GM06990 (cell line): ENCODE measurements around the gene PWWP3B.
"Not testable (repeated sequence)": the region's sequence is repeated elsewhere in the genome, so short reads cannot be mapped to it uniquely, and the experiment has no call there.

Experiments used
- DNase-seq: peaks from one replicate; pipeline ENCODE4 v3.0.0-alpha.2; 2011; ENCODE audit not compliant: insufficient read length; ENCODE audit errors: extremely low read depth
- H3K27me3 ChIP-seq: replicated peaks from 2 replicates; pipeline ENCODE4 v1.6.0; 2011; ENCODE audit warnings: low read length; ENCODE audit not compliant: control insufficient read depth, insufficient read depth
- H3K36me3 ChIP-seq: 2 replicates; pipeline ENCODE4 v1.5.1; 2011; ENCODE audit warnings: low read length; ENCODE audit not compliant: control insufficient read depth, insufficient read depth
- H3K4me3 ChIP-seq: replicated peaks from 2 replicates; pipeline ENCODE4 v1.5.1; 2011; ENCODE audit warnings: low read depth, mild to moderate bottlenecking, control low read depth, low read length
- CTCF ChIP-seq: IDR thresholded peaks from 2 replicates; pipeline ENCODE4 v1.5.1; 2011; ENCODE audit warnings: low read length, control low read depth, mild to moderate bottlenecking, inconsistent platforms; ENCODE audit not compliant: insufficient read depth, poor library complexity, severe bottlenecking

PWWP3B gene

DNA sequence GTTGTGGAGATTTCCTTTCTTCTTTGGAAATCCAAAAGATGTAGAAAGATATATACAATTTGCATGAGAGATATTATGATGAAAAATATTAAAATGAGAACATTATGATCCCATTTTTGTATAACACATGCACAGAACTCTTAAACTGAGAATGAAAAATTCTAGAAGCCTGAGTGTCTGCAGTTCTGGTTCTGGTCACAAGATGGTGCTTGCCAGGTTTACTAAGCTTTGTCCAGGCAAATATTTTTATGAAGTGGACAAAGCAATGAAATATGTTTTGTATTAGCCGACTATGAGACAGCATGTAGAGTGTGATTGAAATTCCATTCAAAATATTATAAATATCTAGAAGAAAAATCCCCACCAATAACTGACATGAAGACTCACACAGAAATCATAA, 2.2 kb downstream of the PWWP3B start:
- Histone ChIP-seq H3K4me3 (no peak overlapping the region), H3K36me3 (no peaks in the 10 kb centered on the region), H3K27me3 (no peaks in the 10 kb centered on the region)
- TF ChIP-seq CTCF = peak; percentile 35
- DNase-seq = no peak

DNA sequence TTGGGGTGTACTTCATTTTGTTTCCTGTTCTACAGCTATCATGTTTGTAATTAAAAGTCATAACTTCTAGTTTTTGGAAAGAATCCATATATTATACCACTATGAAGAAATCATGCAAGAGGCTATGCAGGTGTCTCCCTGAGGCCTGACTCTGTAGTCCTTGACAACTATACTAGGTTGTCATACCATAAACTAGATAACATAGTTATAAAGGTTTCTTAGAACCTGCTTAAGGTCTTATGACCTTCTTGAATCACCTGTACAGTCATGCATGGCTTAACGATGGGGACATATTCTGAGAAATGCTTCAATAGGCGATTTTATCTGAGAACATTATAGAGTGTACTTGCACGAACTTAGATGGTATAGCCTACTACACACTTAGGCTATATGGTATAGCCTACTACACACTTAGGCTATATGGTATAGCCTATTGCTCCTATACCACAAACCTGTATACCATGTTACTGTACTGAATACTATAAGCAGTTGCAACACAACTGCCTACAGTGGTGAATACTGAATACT, 3.3 kb downstream of the PWWP3B start:
- TF ChIP-seq CTCF = no peak
- Histone ChIP-seq H3K36me3 (no peaks in the 10 kb centered on the region), H3K27me3 (no peaks in the 10 kb centered on the region), H3K4me3 (no peak overlapping the region)
- DNase-seq = no peak

DNA sequence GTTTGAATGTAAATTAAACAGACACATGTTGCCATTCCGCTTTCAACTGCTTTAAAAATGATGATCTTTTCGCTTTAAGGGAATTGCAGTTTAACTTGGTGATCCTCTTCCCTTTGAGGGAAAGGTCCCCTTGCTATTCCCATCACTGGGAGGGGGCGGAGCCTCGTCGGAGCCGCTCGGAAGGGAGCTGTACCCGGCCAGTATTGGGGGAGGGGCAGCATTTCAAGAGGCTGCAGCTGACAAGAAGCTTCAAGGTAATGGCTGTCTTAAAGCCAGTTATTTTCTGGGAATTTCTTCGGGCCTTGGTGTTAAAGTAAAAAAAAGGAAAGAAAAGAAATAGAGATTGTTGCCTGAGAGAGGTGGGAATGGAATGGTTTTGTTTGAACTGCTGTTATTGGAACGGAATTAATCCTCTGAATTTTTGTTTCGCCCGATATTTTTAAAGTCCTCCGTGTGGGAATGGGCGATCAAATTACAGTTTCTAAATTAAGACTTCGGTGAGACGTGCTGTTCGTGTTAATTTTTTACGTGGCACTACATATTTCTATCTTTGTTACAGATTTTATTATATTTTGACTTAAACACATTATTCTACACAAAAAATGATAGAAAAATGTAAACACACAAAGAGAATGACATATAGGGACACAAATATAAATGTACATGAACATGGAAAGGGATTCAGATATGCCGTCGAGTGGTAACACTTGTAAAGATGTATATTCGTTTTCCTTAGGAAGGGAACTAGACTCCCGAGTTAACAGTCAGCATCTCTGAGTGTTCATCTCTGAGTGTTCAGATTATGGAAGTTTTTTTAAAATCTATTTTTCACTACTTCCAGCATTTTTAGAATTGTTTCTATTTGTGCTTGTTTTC, 9.2 kb downstream of the PWWP3B start:
- no peak overlapping the region for H3K4me3 ChIP-seq

DNA sequence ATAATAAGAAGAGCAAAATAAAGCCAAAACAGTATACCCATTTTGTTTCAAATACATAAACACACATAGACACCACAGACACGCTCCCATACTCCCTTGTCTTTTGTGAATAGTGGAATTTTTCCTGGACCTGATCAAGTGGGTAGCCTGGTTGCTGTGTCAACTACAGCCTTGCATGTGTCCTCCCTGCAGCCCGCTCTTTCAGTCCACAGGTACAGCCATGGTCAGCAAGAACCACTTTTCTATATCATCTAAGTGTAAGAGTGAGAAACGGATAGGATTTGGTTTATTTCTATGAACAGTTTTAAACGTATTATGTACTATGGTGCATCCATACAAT, 9.8 kb downstream of the PWWP3B start:
- no peak overlapping the region for H3K4me3 ChIP-seq
- DNase-seq = no peak
- no peaks in the 10 kb centered on the region for H3K36me3 ChIP-seq
- TF ChIP-seq CTCF = no peak
- no peaks in the 10 kb centered on the region for H3K27me3 ChIP-seq

More for the DNA sequence above, 9.2 kb downstream of the PWWP3B start:
- no peak for TF ChIP-seq CTCF
- Histone ChIP-seq H3K36me3 (no peaks in the 10 kb centered on the region), H3K27me3 (no peaks in the 10 kb centered on the region)
- no peak for DNase-seq

- Histone ChIP-seq H3K4me3 (no peak overlapping the region), H3K36me3 (no peaks in the 10 kb centered on the region), H3K27me3 (no peaks in the 10 kb centered on the region)
- no peak for TF ChIP-seq CTCF
- DNase-seq = no peak
Observed at GRCh38 chrX:106178826-106179225, 10.7 kb downstream of the PWWP3B start.

GRCh38 chrX:106183685-106184084, 15.6 kb downstream of the PWWP3B start:
- not testable (repeated sequence) for H3K4me3 ChIP-seq, H3K36me3 ChIP-seq, H3K27me3 ChIP-seq, DNase-seq
